ENCODE measurements around the gene DNAJC24. TPM values are rescaled to one million over a fixed set of nuclear protein-coding genes. Genes with fewer than 3 reads are reported as not detected.

DNAJC24 gene
- total and polyA plus RNA-seq, 2 experiments from 2014 or later: 20.3 to 21.3 TPM

DNA sequence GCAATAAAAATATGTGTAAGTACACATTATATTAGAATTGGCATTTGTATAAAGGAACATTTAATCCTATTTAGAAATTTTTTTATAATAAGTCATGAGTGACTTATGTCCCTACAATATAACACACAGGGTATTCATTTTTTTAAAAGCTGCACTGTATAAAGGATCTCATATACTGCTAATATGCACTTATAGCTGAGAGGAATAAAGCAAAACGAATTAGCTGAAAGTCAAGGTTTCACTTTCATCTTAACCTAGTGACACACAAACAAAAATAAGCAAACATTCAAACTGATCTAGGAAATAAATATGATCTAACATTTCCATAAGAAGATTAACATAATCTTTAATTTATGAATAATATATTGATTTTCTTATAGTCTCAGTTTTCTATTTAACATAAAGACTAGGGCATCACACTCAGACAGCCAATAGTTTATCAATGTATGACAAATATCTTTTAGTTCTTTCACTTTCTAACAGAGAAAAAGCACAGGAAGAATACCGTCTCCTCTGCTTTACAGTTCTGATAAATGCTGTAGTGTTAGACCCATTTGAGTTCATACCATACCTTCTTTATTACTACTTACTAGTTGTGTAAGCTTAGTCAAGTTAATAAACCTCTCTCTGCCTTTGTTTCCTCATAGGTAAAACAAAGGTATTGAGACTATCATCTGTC is 43.1 kb upstream of the DNAJC24 start:
- Histone ChIP-seq H3K27me3 (ENCODE audit: insufficient read depth) (no peaks in the 10 kb centered on the region), H3K9me2 (ENCODE audit: insufficient read depth) (no peaks in the 10 kb centered on the region; the same call in 1 of the 2 replicates), H3K4me1 (ENCODE audit: insufficient read depth) (no peaks in the 10 kb centered on the region), H4K20me1 (replicated peaks; ENCODE audit: insufficient read depth) (no peaks in the 10 kb centered on the region), H3K27ac (ENCODE audit: low read depth) (no peak overlapping the region), H3K4me3 (no peak overlapping the region), H3F3A (replicated peaks; ENCODE audit: low read depth) (no peaks in the 10 kb centered on the region), H3K36me3 (ENCODE audit: insufficient read depth) (no peaks in the 10 kb centered on the region), H3K4me2 (no peak overlapping the region), H3K79me2 (replicated peaks; ENCODE audit: insufficient read depth) (no peaks in the 10 kb centered on the region), H2AFZ (no peak overlapping the region)
- H3K27me3 Mint-ChIP-seq (ENCODE audit: insufficient read depth, low read depth, poor library complexity): no peaks in the 10 kb centered on the region
- H3K4me1 Mint-ChIP-seq: 0 out of 3 replicates have a peak, but pooled peaks cover under 1% of the 10 kb centered on the region
- ATAC-seq (no peak), DNase-seq (ENCODE audit: low spot score) (no peak)
- no peak for TF ChIP-seq STAT1 (IDR thresholded peaks at IDR 0.05; ENCODE audit: unreplicated experiment)
- TF ChIP-seq, protein P1, sequence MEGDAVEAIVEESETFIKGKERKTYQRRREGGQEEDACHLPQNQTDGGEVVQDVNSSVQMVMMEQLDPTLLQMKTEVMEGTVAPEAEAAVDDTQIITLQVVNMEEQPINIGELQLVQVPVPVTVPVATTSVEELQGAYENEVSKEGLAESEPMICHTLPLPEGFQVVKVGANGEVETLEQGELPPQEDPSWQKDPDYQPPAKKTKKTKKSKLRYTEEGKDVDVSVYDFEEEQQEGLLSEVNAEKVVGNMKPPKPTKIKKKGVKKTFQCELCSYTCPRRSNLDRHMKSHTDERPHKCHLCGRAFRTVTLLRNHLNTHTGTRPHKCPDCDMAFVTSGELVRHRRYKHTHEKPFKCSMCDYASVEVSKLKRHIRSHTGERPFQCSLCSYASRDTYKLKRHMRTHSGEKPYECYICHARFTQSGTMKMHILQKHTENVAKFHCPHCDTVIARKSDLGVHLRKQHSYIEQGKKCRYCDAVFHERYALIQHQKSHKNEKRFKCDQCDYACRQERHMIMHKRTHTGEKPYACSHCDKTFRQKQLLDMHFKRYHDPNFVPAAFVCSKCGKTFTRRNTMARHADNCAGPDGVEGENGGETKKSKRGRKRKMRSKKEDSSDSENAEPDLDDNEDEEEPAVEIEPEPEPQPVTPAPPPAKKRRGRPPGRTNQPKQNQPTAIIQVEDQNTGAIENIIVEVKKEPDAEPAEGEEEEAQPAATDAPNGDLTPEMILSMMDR (conservative IDR thresholded peaks at IDR 0.05; ENCODE audit: low read depth in 2 of 2): no peak
- TF ChIP-seq, protein P2, sequence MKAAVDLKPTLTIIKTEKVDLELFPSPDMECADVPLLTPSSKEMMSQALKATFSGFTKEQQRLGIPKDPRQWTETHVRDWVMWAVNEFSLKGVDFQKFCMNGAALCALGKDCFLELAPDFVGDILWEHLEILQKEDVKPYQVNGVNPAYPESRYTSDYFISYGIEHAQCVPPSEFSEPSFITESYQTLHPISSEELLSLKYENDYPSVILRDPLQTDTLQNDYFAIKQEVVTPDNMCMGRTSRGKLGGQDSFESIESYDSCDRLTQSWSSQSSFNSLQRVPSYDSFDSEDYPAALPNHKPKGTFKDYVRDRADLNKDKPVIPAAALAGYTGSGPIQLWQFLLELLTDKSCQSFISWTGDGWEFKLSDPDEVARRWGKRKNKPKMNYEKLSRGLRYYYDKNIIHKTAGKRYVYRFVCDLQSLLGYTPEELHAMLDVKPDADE (IDR thresholded peaks at IDR 0.05): no peak
- no peak for TF ChIP-seq CREB1 (CRISPR knock-in tag; IDR thresholded peaks at IDR 0.05; ENCODE audit: low read depth)
- TF ChIP-seq ZNF331 (CRISPR knock-in tag; IDR thresholded peaks at IDR 0.05; ENCODE audit: low read depth): no peak
- no peak for TF ChIP-seq EZH2 (IDR thresholded peaks at IDR 0.05; ENCODE audit: low read depth, unreplicated experiment)
- TF ChIP-seq NANOG (IDR thresholded peaks at IDR 0.05; ENCODE audit: borderline replicate concordance): no peak
- no peak for TF ChIP-seq JUNB (IDR thresholded peaks at IDR 0.05; ENCODE audit: unreplicated experiment)
- TF ChIP-seq EZH2phosphoT487 (IDR thresholded peaks at IDR 0.05; ENCODE audit: unreplicated experiment): no peak
- TF ChIP-seq, protein P3, sequence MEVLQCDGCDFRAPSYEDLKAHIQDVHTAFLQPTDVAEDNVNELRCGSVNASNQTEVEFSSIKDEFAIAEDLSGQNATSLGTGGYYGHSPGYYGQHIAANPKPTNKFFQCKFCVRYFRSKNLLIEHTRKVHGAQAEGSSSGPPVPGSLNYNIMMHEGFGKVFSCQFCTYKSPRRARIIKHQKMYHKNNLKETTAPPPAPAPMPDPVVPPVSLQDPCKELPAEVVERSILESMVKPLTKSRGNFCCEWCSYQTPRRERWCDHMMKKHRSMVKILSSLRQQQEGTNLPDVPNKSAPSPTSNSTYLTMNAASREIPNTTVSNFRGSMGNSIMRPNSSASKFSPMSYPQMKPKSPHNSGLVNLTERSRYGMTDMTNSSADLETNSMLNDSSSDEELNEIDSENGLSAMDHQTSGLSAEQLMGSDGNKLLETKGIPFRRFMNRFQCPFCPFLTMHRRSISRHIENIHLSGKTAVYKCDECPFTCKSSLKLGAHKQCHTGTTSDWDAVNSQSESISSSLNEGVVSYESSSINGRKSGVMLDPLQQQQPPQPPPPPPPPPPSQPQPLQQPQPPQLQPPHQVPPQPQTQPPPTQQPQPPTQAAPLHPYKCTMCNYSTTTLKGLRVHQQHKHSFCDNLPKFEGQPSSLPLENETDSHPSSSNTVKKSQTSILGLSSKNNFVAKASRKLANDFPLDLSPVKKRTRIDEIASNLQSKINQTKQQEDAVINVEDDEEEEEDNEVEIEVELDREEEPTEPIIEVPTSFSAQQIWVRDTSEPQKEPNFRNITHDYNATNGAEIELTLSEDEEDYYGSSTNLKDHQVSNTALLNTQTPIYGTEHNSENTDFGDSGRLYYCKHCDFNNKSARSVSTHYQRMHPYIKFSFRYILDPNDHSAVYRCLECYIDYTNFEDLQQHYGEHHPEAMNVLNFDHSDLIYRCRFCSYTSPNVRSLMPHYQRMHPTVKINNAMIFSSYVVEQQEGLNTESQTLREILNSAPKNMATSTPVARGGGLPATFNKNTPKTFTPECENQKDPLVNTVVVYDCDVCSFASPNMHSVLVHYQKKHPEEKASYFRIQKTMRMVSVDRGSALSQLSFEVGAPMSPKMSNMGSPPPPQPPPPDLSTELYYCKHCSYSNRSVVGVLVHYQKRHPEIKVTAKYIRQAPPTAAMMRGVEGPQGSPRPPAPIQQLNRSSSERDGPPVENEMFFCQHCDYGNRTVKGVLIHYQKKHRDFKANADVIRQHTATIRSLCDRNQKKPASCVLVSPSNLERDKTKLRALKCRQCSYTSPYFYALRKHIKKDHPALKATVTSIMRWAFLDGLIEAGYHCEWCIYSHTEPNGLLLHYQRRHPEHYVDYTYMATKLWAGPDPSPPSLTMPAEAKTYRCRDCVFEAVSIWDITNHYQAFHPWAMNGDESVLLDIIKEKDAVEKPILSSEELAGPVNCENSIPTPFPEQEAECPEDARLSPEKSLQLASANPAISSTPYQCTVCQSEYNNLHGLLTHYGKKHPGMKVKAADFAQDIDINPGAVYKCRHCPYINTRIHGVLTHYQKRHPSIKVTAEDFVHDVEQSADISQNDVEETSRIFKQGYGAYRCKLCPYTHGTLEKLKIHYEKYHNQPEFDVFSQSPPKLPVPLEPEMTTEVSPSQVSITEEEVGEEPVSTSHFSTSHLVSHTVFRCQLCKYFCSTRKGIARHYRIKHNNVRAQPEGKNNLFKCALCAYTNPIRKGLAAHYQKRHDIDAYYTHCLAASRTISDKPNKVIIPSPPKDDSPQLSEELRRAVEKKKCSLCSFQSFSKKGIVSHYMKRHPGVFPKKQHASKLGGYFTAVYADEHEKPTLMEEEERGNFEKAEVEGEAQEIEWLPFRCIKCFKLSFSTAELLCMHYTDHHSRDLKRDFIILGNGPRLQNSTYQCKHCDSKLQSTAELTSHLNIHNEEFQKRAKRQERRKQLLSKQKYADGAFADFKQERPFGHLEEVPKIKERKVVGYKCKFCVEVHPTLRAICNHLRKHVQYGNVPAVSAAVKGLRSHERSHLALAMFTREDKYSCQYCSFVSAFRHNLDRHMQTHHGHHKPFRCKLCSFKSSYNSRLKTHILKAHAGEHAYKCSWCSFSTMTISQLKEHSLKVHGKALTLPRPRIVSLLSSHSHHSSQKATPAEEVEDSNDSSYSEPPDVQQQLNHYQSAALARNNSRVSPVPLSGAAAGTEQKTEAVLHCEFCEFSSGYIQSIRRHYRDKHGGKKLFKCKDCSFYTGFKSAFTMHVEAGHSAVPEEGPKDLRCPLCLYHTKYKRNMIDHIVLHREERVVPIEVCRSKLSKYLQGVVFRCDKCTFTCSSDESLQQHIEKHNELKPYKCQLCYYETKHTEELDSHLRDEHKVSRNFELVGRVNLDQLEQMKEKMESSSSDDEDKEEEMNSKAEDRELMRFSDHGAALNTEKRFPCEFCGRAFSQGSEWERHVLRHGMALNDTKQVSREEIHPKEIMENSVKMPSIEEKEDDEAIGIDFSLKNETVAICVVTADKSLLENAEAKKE (CRISPR knock-in tag; IDR thresholded peaks at IDR 0.05): no peak
- no peak for TF ChIP-seq POLR2AphosphoS5 (IDR thresholded peaks at IDR 0.05; ENCODE audit: low read depth)
- TF ChIP-seq ZNF114 (CRISPR knock-in tag; IDR thresholded peaks at IDR 0.05): no peak
- TF ChIP-seq, protein P4, sequence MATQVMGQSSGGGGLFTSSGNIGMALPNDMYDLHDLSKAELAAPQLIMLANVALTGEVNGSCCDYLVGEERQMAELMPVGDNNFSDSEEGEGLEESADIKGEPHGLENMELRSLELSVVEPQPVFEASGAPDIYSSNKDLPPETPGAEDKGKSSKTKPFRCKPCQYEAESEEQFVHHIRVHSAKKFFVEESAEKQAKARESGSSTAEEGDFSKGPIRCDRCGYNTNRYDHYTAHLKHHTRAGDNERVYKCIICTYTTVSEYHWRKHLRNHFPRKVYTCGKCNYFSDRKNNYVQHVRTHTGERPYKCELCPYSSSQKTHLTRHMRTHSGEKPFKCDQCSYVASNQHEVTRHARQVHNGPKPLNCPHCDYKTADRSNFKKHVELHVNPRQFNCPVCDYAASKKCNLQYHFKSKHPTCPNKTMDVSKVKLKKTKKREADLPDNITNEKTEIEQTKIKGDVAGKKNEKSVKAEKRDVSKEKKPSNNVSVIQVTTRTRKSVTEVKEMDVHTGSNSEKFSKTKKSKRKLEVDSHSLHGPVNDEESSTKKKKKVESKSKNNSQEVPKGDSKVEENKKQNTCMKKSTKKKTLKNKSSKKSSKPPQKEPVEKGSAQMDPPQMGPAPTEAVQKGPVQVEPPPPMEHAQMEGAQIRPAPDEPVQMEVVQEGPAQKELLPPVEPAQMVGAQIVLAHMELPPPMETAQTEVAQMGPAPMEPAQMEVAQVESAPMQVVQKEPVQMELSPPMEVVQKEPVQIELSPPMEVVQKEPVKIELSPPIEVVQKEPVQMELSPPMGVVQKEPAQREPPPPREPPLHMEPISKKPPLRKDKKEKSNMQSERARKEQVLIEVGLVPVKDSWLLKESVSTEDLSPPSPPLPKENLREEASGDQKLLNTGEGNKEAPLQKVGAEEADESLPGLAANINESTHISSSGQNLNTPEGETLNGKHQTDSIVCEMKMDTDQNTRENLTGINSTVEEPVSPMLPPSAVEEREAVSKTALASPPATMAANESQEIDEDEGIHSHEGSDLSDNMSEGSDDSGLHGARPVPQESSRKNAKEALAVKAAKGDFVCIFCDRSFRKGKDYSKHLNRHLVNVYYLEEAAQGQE (IDR thresholded peaks at IDR 0.05; ENCODE audit: unreplicated experiment): no peak
- H3K27ac Mint-ChIP-seq: no peak overlapping the region
- peaks cover 3% of the 10 kb centered on the region; the same call in 2 of the 3 replicates for H3K36me3 Mint-ChIP-seq (ENCODE audit: low read depth)
- H3K9me3 Mint-ChIP-seq: peaks cover 13% of the 10 kb centered on the region; the same call in 2 of the 3 replicates
- no peak overlapping the region for H3K4me3 Mint-ChIP-seq

Measured in GM23338 (cell line).